Midbrain (tissue), 1 donor: ENCODE data around the gene ADAM15.

Experiments
- DNase-seq: peaks from one replicate; lab custom pipeline; 2025; lab: John Stamatoyannopoulos, UW

The ADAM15 gene

GRCh38 chr1:155050560-155051341, at the start of gene ADAM15:
TSS of gene ADAM15 (plus strand) at chr1:155051316. CDS start at chr1:155051387, 71 bp downstream.
- peak; percentile 82 for DNase-seq

GRCh38 chr1:155001425-155001674, 49.8 kb upstream of the ADAM15 start:
- DNase-seq, result no peak

- peak; percentile 99 for DNase-seq
Observed at GRCh38 chr1:155001675-155002463, 49.2 kb upstream of the ADAM15 start.

GRCh38 chr1:155002464-155003226, 48.5 kb upstream of the ADAM15 start, which contains the start of gene ZBTB7B:
TSS of gene ZBTB7B (plus strand) at chr1:155002802. CDS start at chr1:155014661, 11,859 bp downstream.
- DNase-seq, result peak; percentile 30

GRCh38 chr1:155003227-155003765, 47.8 kb upstream of the ADAM15 start:
- peak; percentile 58 for DNase-seq

GRCh38 chr1:155003766-155004351, 47.3 kb upstream of the ADAM15 start:
- peak; percentile 58 for DNase-seq

- peak; percentile 30 for DNase-seq
Observed at GRCh38 chr1:155004352-155005075, 46.6 kb upstream of the ADAM15 start.

GRCh38 chr1:155005076-155006011, 45.8 kb upstream of the ADAM15 start:
- peak; percentile 75 for DNase-seq

- DNase-seq, result peak; percentile 26
Observed at GRCh38 chr1:155006601-155007101, 44.5 kb upstream of the ADAM15 start.

- DNase-seq, result peak; percentile 48
Observed at GRCh38 chr1:155007251-155007828, 43.8 kb upstream of the ADAM15 start.

GRCh38 chr1:155008015-155008941, 42.8 kb upstream of the ADAM15 start:
- no peak for DNase-seq

GRCh38 chr1:155009221-155009711, 41.9 kb upstream of the ADAM15 start:
- no peak for DNase-seq

- DNase-seq, result no peak
Observed at GRCh38 chr1:155009742-155010141, 41.4 kb upstream of the ADAM15 start.

GRCh38 chr1:155010211-155010918, 40.8 kb upstream of the ADAM15 start:
- no peak for DNase-seq

GRCh38 chr1:155011004-155011416, 40.1 kb upstream of the ADAM15 start:
- no peak for DNase-seq

- no peak for DNase-seq
Observed at GRCh38 chr1:155011437-155012025, 39.6 kb upstream of the ADAM15 start.

GRCh38 chr1:155012026-155012546, 39.0 kb upstream of the ADAM15 start:
- DNase-seq, result peak; percentile 84
